ENCODE measurements around the gene KIF13A. TPM values are rescaled to one million over a fixed set of nuclear protein-coding genes. Genes with fewer than 3 reads are reported as not detected.

KIF13A gene
- total and polyA plus RNA-seq, 2 donors (not counting 3 experiments of a cell fraction or from before 2014, with no cell fraction given), result 24.9 to 65.8 TPM

DNA sequence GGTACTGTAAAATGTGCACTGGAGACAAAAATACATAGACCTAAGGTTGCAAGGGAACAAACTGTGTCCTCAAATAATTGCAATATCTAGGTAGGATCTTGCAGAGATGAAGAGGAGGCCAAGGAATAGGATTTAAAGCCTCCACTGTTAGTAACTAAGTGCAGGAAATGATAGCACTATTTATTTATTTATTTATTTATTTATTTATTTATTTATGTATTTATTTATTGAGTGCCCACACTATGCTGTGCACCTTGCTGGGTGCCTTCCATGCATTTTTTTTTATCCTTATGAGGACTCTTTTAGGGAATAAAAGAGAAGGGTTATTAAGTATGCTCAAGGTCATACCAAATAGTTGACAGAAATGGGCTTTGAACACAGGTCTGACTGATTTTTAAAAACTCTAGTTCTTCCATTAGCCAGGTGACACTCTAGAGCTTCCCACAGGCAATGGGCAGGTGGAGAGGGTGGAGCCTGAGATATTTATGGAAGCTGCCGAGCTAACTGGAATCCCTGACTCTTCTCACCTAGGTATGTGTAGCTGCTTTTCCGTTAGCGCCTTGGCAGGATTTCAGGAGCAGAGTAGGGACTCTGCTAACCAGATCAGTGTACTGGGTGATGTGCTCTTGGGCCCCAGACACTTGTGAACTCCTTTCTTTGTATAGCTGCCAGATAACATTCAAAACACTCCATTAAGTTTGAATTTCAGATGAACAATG, 268.0 kb downstream of the KIF13A start:
- no peaks in the 10 kb centered on the region for H4K20me1 ChIP-seq (replicated peaks; ENCODE audit: control insufficient read depth, extremely low read depth, insufficient read depth, low read length)
- H3K4me3 ChIP-seq (replicated peaks in 1 of 3; ENCODE audit: insufficient read depth in 1 of 3, low read depth in 1 of 3, low read length in 3 of 3), result no peak overlapping the region
- no peak overlapping the region for H2AFZ ChIP-seq (ENCODE audit: low read depth, low read length)
- BruUV-seq (replicated peaks), result no TSS peak
- H3K4me2 ChIP-seq (ENCODE audit: insufficient read depth, low read length), result no peak overlapping the region
- CTCF ChIA-PET, result interaction anchor here (1.0 to 1.7 kb wide), 3 partner anchors 17 to 85 kb away, joined by 3 to 4 read pairs (median 3); no protein-coding TSS in a partner anchor
- H3K27ac ChIP-seq (ENCODE audit: insufficient read depth, low read depth, low read length), result no peak overlapping the region
- intact Hi-C loops (cut with micrococcal nuclease), result no loop called here
- TF ChIP-seq POLR2A (IDR thresholded peaks at IDR 0.05; ENCODE audit: low read depth, low read length) (no peak), MYC (IDR thresholded peaks at IDR 0.05; ENCODE audit: low read depth, low read length) (no peak), JUN (IDR thresholded peaks at IDR 0.05; ENCODE audit: borderline replicate concordance, insufficient read depth, insufficient read length, low read depth) (no peak)
- H3K9me3 ChIP-seq (replicated peaks; ENCODE audit: control insufficient read depth, insufficient read depth, low read length), result no peaks in the 10 kb centered on the region
- no peak for DNase-seq (ENCODE audit: low read depth, low spot score)
- peaks cover 18% of the 10 kb centered on the region for H3K4me1 ChIP-seq (ENCODE audit: control insufficient read depth, extremely low read depth, insufficient read depth, low read length)
- no peak for FAIRE-seq
- H3K9me1 ChIP-seq (replicated peaks; ENCODE audit: control insufficient read depth, extremely low read depth, insufficient read depth, low read length), result no peaks in the 10 kb centered on the region
- dilution Hi-C loops (cut with MboI; ENCODE audit: extremely low pct_ligation_motif_present, low sequenced_read_pairs), result no loop called here
- H3K9ac ChIP-seq (replicated peaks; ENCODE audit: extremely low read depth, insufficient read depth, low read length), result no peak overlapping the region
- no peaks in the 10 kb centered on the region for H3K27me3 ChIP-seq (ENCODE audit: control insufficient read depth in 2 of 2, insufficient read depth in 2 of 2, low read length in 2 of 2)
- POLR2A ChIA-PET, result no interaction called here
- no peaks in the 10 kb centered on the region for H3K79me2 ChIP-seq (ENCODE audit: control insufficient read depth, insufficient read depth, low read length)
- no peaks in the 10 kb centered on the region for H3K36me3 ChIP-seq (ENCODE audit: control insufficient read depth in 2 of 2, extremely low read depth in 1 of 2, insufficient read depth in 2 of 2, low read length in 2 of 2)

DNA sequence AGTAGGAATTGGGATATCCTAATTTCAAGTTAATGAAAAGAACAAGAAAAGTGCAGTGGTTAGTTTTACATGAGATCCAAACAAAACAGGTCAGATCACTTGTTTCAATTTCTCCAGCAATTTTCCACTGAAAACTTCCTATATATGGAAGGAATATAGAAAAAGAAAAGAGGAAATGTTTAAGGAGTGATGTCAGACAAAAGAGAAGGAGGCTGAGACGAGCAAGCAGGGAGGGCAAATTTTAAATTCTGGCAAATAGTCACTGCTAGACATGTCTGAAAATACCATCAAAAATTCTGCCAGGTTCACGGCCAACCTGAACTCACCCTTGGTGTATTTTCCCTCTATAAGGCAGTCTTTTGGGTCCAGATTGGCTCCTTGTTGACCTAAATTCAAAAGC, 271.2 kb downstream of the KIF13A start:
- Histone ChIP-seq H3K79me2 (ENCODE audit: control insufficient read depth, insufficient read depth, low read length) (no peaks in the 10 kb centered on the region), H3K9me1 (replicated peaks; ENCODE audit: control insufficient read depth, extremely low read depth, insufficient read depth, low read length) (no peaks in the 10 kb centered on the region), H3K27ac (ENCODE audit: insufficient read depth, low read depth, low read length) (no peak overlapping the region), H2AFZ (ENCODE audit: low read depth, low read length) (peak overlapping the region; percentile 37), H4K20me1 (replicated peaks; ENCODE audit: control insufficient read depth, extremely low read depth, insufficient read depth, low read length) (no peaks in the 10 kb centered on the region), H3K4me1 (ENCODE audit: control insufficient read depth, extremely low read depth, insufficient read depth, low read length) (peaks cover 23% of the 10 kb centered on the region), H3K36me3 (ENCODE audit: control insufficient read depth in 2 of 2, extremely low read depth in 1 of 2, insufficient read depth in 2 of 2, low read length in 2 of 2) (no peaks in the 10 kb centered on the region), H3K9ac (replicated peaks; ENCODE audit: extremely low read depth, insufficient read depth, low read length) (no peak overlapping the region), H3K27me3 (ENCODE audit: control insufficient read depth in 2 of 2, insufficient read depth in 2 of 2, low read length in 2 of 2) (no peaks in the 10 kb centered on the region), H3K9me3 (replicated peaks; ENCODE audit: control insufficient read depth, insufficient read depth, low read length) (no peaks in the 10 kb centered on the region), H3K4me3 (replicated peaks in 1 of 3; ENCODE audit: insufficient read depth in 1 of 3, low read depth in 1 of 3, low read length in 3 of 3) (no peak overlapping the region), H3K4me2 (ENCODE audit: insufficient read depth, low read length) (no peak overlapping the region)
- no peak for DNase-seq (ENCODE audit: low read depth, low spot score)
- intact Hi-C loops (cut with micrococcal nuclease), result no loop called here
- TF ChIP-seq JUN (IDR thresholded peaks at IDR 0.05; ENCODE audit: borderline replicate concordance, insufficient read depth, insufficient read length, low read depth) (no peak), FOS (IDR thresholded peaks at IDR 0.05; ENCODE audit: borderline replicate concordance, insufficient read depth, low read length) (no peak), GATA2 (IDR thresholded peaks at IDR 0.05; ENCODE audit: insufficient read depth, insufficient read length, low read depth, low read length) (no peak), MYC (IDR thresholded peaks at IDR 0.05; ENCODE audit: low read depth, low read length) (no peak), POLR2A (IDR thresholded peaks at IDR 0.05; ENCODE audit: low read depth, low read length) (no peak), POLR2AphosphoS5 (IDR thresholded peaks at IDR 0.05; ENCODE audit: insufficient read depth, low read depth, low read length) (no peak), EZH2 (IDR thresholded peaks at IDR 0.05; ENCODE audit: borderline replicate concordance, low read depth, low read length, severe bottlenecking) (no peak)
- TF ChIP-seq, protein P1, sequence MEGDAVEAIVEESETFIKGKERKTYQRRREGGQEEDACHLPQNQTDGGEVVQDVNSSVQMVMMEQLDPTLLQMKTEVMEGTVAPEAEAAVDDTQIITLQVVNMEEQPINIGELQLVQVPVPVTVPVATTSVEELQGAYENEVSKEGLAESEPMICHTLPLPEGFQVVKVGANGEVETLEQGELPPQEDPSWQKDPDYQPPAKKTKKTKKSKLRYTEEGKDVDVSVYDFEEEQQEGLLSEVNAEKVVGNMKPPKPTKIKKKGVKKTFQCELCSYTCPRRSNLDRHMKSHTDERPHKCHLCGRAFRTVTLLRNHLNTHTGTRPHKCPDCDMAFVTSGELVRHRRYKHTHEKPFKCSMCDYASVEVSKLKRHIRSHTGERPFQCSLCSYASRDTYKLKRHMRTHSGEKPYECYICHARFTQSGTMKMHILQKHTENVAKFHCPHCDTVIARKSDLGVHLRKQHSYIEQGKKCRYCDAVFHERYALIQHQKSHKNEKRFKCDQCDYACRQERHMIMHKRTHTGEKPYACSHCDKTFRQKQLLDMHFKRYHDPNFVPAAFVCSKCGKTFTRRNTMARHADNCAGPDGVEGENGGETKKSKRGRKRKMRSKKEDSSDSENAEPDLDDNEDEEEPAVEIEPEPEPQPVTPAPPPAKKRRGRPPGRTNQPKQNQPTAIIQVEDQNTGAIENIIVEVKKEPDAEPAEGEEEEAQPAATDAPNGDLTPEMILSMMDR (IDR thresholded peaks at IDR 0.05; ENCODE audit: extremely low read depth in 1 of 2, insufficient read depth in 1 of 2, low read depth in 1 of 2, low read length in 2 of 2), result no peak
- TF ChIP-seq, protein P2, sequence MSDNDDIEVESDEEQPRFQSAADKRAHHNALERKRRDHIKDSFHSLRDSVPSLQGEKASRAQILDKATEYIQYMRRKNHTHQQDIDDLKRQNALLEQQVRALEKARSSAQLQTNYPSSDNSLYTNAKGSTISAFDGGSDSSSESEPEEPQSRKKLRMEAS (IDR thresholded peaks at IDR 0.05; ENCODE audit: insufficient read depth, insufficient read length), result no peak
- BruUV-seq (replicated peaks), result no TSS peak
- FAIRE-seq, result no peak
- ChIA-PET CTCF (interaction anchor here (2.1 to 3.1 kb wide), 2 partner anchors 10 to 15 kb away, joined by 8 to 11 read pairs; partner anchors contain the start of gene NUP153), POLR2A (no interaction called here)
- dilution Hi-C loops (cut with MboI; ENCODE audit: extremely low pct_ligation_motif_present, low sequenced_read_pairs), result no loop called here

Measured in endothelial cell of umbilical vein (primary cell).